Right lobe of liver (tissue), 4 donors: ENCODE data around the gene GPC5.

ENCODE experiments used
- POLR2A ChIP-seq: fragments of 450-650 bp; IDR thresholded peaks from one replicate; pipeline ENCODE4 v1.6.1; 2017; ENCODE audit warnings: antibody characterized with exemption, mild to moderate bottlenecking
- TF ChIP-seq, protein P1 (sequence below), 4 donors: fragments of 200-600 bp in 3 of 4; fragments of 450-650 bp in 1 of 4; IDR thresholded peaks; one replicate each; pipeline versions ENCODE4 v1.5.1 to v1.8.0; 2016 to 2022; ENCODE audit warnings: antibody characterized with exemption in 4 of 4, mild to moderate bottlenecking in 2 of 4
- donor health status: DM: no; HTN: no; CAD: no.
- donor health status: DM: no; HTN: no; CAD: no.
- donor health status: DM: no; HTN: yes; CAD: no.

DNA sequence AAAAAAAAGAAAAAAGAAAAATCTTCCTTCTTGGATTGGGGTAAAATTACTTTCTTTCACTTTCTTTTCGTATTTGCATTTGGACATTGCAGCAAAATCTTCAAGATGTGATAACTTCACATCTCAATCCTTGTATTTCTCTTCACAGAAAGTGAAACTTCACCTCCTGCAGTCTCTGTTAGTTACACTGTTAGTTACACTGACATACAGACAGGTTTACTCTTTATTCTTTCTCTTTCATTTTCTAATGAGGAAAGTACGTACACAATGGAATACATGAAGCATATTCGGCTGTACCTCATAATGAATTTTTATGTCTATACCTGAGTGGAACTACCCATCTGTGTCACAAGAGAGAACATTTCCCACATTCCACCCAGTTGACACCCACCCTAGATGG is 1369.0 kb downstream of the GPC5 start:
- TF ChIP-seq, protein P1, sequence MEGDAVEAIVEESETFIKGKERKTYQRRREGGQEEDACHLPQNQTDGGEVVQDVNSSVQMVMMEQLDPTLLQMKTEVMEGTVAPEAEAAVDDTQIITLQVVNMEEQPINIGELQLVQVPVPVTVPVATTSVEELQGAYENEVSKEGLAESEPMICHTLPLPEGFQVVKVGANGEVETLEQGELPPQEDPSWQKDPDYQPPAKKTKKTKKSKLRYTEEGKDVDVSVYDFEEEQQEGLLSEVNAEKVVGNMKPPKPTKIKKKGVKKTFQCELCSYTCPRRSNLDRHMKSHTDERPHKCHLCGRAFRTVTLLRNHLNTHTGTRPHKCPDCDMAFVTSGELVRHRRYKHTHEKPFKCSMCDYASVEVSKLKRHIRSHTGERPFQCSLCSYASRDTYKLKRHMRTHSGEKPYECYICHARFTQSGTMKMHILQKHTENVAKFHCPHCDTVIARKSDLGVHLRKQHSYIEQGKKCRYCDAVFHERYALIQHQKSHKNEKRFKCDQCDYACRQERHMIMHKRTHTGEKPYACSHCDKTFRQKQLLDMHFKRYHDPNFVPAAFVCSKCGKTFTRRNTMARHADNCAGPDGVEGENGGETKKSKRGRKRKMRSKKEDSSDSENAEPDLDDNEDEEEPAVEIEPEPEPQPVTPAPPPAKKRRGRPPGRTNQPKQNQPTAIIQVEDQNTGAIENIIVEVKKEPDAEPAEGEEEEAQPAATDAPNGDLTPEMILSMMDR (IDR thresholded peaks at IDR 0.05) = no peak
- TF ChIP-seq POLR2A = no peak
